Measurements from ENCODE around the gene CA10.

- TF ChIP-seq, protein P1, sequence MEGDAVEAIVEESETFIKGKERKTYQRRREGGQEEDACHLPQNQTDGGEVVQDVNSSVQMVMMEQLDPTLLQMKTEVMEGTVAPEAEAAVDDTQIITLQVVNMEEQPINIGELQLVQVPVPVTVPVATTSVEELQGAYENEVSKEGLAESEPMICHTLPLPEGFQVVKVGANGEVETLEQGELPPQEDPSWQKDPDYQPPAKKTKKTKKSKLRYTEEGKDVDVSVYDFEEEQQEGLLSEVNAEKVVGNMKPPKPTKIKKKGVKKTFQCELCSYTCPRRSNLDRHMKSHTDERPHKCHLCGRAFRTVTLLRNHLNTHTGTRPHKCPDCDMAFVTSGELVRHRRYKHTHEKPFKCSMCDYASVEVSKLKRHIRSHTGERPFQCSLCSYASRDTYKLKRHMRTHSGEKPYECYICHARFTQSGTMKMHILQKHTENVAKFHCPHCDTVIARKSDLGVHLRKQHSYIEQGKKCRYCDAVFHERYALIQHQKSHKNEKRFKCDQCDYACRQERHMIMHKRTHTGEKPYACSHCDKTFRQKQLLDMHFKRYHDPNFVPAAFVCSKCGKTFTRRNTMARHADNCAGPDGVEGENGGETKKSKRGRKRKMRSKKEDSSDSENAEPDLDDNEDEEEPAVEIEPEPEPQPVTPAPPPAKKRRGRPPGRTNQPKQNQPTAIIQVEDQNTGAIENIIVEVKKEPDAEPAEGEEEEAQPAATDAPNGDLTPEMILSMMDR (IDR thresholded peaks at IDR 0.05 in 2 of 3, conservative IDR thresholded peaks at IDR 0.05 in 1 of 3; ENCODE audit: insufficient read depth in 2 of 3, low read depth in 1 of 3, low read length in 3 of 3): no peak
- TF ChIP-seq, protein P2, sequence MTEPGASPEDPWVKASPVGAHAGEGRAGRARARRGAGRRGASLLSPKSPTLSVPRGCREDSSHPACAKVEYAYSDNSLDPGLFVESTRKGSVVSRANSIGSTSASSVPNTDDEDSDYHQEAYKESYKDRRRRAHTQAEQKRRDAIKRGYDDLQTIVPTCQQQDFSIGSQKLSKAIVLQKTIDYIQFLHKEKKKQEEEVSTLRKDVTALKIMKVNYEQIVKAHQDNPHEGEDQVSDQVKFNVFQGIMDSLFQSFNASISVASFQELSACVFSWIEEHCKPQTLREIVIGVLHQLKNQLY (CRISPR knock-in tag; conservative IDR thresholded peaks at IDR 0.05): no peak
- TF ChIP-seq TAL1 (IDR thresholded peaks at IDR 0.05) (no peak), REST (IDR thresholded peaks at IDR 0.05; ENCODE audit: borderline replicate concordance) (no peak), REST (CRISPR knock-in tag; IDR thresholded peaks at IDR 0.05; ENCODE audit: low read depth) (no peak), EZH2 (IDR thresholded peaks at IDR 0.05; ENCODE audit: borderline replicate concordance, low read depth, low read length) (no peak), LARP7 (IDR thresholded peaks at IDR 0.05) (no peak), CBFB (CRISPR knock-in tag; IDR thresholded peaks at IDR 0.05) (no peak), FOS (IDR thresholded peaks at IDR 0.05; ENCODE audit: extremely low read depth, insufficient read length) (no peak), AFF1 (IDR thresholded peaks at IDR 0.05; ENCODE audit: low read depth in 1 of 2, partially characterized antibody in 2 of 2) (no peak), MXI1 (IDR thresholded peaks at IDR 0.05; ENCODE audit: low read depth, low read length) (no peak), ZNF696 (CRISPR knock-in tag; conservative IDR thresholded peaks at IDR 0.05) (no peak)
- TF ChIP-seq, protein P3, sequence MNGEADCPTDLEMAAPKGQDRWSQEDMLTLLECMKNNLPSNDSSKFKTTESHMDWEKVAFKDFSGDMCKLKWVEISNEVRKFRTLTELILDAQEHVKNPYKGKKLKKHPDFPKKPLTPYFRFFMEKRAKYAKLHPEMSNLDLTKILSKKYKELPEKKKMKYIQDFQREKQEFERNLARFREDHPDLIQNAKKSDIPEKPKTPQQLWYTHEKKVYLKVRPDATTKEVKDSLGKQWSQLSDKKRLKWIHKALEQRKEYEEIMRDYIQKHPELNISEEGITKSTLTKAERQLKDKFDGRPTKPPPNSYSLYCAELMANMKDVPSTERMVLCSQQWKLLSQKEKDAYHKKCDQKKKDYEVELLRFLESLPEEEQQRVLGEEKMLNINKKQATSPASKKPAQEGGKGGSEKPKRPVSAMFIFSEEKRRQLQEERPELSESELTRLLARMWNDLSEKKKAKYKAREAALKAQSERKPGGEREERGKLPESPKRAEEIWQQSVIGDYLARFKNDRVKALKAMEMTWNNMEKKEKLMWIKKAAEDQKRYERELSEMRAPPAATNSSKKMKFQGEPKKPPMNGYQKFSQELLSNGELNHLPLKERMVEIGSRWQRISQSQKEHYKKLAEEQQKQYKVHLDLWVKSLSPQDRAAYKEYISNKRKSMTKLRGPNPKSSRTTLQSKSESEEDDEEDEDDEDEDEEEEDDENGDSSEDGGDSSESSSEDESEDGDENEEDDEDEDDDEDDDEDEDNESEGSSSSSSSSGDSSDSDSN (IDR thresholded peaks at IDR 0.05; ENCODE audit: borderline replicate concordance in 1 of 2, low read depth in 2 of 2, low read length in 2 of 2): no peak
These were observed 363.1 kb downstream of the CA10 start for GRCh38 chr17:51795401-51795800.

Data from K562 (cell line).